Superior temporal gyrus (tissue), 1 donor: ENCODE data around the gene TBCC.

ENCODE experiments used
- DNase-seq: peaks from one replicate; pipeline ENCODE4 v3.0.0-alpha.2; 2016; ENCODE audit errors: extremely low spot score

The TBCC gene

DNA sequence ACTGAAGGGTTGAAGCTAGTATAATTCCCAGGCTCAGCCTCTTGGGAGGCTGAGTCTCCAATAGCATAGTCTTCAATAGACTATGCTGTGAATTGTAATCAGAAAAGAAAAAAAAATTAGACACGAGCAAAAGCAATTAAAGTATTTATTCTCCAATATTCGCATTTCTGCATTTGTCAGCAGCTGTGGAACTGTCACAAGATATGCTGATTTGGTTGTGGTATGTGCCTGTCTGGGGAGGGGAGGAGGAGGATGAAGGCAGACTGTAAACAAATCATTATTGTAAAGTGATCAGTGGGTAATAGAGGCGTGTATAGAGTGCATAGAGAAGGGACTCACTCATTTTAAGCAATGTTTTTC lies 25.8 kb upstream of the TBCC start:
- DNase-seq = no peak

DNA sequence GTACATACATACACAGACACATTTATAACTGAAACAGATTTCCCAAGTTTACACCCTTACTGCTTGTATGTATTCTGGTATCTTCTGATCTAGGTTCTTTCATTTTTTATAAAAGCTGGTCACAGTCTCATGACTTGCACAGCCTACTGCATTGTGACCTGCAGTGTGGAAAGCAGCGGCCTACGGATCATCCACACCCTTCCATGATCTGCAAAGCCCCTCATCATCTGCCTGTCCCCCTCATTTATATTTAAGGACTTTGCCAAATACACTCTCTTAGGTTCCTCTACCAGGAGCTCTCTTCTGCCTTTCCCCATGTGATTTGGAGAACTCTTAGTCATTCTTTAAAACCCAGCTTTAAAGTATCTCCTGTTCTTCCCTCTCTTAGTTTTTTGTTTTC lies 23.9 kb upstream of the TBCC start:
- no peak for DNase-seq

DNA sequence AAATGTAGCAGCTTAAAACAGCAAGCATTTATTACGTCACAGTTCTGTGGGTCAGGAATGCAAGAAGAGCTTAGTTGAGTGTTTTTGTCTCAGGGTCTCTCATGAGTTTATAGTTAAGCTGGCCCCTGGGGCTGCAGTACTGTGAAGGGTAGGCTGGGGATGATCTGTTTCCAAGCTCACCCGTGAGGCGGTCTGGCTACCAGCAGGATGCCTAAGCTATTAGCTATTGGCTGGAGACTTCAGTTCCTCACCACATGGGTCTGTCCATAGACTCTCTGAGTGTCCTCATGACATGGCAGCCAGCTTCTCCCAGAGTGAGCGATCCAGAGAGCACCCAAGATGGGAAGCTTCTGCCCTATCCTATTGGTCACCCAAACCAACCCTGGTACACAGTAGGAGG lies 23.1 kb upstream of the TBCC start:
- no peak for DNase-seq

DNA sequence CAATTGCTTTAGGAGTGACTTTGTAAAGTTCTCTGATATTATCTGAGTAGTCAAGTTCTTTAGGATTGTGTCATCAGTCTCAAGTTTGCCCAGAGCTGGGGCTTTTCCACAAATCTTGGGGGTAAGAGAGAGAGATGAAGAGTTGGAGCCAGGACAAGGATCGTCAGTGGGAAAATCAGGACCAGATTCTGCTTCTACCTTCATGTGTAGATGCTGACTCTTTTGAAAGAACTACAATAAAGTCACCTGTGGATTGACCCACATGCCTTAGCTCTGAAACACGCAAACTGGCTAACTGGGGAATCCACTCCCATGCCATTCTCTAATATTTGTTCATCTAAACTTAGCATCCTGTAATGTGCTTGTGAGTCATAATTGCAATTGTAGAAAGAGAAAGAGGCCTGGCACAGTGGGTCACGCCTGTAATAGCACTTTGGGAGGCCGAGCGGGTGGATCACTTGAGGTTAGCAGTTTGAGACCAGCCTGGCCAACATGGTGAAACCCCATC lies 20.3 kb upstream of the TBCC start:
- no peak for DNase-seq

DNA sequence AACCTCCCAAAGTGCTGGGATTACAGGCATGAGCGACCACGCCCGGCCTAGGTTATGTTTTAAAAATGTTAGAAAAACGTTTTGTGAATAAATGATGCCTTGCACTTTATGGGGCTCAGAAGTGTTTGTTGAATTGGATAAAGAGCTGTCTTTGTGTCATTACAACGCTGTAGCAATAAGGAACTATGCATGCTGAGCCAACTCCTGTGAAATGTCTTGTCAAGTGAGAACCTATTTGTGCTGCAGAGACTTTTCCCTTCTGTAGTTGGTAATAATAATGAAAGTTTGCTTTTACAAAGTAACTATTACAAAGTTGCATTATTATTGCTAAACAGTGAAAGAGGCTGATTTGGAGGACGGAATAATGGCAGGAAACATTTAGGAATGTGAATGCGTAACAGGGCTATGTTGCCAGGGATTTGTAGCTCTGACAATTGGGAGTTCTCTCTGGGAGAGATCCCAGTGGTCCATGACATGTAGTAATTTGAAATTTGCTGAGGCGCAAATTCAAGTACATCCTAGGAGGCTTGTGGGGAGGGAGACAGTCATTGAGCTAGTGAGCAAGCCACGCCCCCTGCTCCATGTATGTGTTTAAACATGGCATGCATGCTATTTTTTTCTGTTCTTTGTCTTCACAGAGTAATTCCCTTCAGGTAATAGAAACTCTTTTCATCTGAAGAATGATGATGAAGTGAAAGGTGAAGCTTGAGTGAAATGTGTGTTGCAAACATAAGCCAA lies 19.2 kb upstream of the TBCC start:
- DNase-seq = no peak

DNA sequence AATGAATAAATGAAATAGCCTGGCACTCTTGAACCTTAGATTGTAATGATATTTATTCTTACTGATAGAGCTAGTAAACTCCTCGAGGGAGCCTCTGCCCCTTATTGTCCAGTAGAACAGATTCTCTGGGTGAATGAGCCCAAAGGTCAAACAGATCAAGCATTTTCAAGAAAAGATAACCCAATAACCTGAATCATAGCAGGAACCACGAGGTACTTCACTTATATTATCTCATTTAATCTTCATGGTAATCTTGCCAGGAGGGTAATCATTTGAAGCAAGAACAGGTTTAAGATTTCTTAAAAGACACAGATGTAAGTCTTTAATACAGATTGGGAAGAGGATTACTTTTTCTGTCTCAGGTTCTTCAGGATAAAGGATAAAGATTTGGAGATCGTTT lies 17.0 kb upstream of the TBCC start:
- no peak for DNase-seq

DNA sequence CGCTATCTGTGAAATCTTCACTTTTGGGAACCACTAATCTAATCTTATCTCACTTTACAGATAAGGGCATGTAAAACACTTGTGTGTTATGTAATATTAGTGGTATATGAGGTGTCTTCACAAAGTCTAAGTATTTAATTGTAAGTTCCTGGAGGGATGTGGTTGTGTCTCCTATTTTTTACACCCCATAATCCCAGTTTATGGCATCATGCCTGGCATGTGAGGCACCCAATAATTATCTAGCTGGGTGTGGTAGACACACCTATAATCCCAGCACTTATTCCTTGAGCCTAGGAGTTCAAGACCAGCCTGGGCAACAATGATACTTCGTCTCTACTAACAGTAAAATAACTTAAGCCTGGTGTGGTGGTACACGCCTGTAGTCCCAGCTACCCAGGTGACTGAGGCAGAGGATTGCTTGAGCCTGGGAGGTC lies 16.5 kb upstream of the TBCC start:
- no peak for DNase-seq

DNA sequence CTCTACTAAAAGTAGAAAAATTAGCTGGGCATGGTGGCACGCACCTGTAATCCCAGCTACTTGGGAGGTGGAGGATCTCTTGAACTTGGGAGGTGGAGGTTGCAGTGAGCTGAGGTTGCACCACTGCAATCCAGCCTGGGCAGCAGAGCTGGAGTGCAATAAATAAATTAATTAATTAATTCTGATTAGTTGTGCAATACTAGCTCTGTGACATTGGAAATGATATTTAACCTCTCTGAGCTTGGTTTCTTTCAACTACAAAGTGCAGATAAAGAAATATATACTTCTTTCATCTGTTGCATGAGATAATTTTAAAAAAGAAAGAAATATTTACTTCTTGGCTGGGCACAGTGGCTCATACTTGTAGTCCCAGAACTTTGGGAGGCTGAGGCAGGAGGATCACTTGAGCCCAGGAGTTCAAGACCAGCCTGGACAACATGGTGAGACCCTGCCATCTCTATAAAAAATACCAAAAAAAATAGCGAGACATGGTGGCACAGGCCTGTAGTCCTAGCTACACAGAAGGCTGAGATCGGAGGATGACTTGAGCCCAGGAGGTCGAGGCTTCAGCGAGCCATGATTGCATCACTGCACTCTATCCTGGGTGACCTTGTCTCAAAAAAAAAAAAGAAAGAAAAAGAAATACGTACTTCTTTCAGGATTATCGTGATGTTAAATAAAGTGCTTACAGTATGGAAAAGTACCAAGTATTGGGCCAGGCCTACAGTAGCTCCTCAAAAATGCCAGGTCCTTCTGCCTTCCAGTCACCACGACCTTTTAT lies 15.6 kb upstream of the TBCC start:
- no peak for DNase-seq

DNA sequence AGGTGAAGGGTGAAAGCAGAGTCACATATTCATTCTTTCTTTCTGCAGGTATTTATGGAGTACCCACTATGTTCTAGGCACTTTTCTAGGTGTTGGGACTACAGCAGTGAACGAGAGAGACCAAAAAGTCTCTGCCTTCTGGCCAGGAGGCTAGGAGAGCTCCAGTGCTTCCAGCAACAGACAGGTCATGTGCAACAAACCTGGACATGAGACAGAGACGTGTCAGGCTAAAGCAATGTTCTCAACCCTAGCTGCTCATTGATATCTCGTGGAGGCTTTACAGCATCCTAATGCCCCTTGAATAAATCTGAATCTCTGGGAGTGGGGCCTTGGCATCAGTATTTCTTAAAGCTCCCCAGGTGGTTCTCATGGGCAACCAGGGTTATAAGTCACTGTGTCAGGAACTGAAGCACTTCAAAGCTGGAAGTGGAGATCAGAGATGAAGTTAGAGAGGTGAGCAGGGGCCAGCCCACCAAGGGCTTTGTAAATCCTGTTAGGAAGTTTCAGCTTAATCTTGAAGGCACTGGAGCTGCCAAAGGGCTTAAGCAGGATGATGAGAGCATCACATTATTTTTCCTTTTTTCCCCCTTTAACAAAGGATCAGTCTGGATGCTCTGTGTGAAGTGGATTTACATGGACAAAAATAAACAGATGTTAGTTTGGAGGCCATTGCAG lies 13.0 kb upstream of the TBCC start:
- DNase-seq = no peak

DNA sequence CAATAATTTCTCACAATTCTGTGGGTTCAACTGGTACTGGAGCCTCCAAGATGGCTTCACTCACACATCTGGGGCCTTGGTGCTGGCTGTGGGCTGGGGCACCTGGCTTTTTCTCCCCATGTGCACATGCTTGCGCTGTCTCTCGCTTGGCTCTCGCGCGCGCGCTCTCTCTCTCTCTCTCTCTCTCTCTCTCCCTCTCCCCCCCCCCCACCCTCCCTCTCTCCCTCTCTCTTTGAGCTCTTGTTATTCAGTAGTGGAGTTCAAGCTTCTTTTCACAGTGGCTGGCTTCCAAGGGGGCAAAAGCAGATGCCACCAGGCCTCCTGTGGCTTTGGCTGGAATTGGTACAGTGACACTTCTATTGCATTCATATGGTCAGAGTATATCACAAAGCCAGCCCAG lies 10.8 kb upstream of the TBCC start:
- no peak for DNase-seq

DNA sequence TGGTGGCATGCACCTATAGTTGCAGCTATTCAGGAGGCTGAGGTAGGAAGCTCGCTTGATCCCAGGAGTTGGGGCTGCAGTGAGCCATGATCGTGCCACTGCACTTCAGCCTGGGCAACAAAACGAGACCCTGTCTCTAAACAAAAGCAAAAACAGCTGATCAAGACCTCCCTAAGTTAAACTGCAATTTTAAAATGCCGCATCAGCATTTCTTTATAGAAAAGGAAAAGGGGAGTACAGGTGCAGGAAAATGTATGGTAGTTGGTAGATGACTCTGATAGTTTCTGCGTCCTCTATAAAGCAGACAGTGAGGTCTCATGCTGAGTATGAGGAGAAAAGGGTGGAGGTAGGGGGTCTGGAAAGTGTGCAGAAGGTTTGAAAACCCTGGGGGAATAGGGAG lies 8.9 kb upstream of the TBCC start:
- DNase-seq = no peak

DNA sequence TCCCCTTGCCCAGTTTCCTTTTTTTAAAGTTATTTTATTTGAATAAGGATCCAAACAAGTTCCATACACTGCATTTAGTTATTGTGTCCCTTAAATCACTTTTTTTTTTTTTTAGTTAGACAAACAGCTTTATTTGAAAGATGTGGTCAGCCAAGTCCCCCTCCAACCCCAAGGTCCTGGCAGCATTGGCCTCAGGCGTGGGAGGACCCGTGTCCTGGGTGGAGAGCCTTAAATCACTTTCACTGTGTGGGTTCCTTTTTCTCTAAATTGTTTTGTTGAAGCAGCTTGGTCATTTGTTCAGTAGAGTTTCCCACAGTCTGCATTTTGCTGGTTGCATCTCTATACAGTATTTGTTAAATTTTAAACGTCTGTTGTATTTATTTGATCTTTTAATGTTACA lies 5.2 kb upstream of the TBCC start:
- no peak for DNase-seq

DNA sequence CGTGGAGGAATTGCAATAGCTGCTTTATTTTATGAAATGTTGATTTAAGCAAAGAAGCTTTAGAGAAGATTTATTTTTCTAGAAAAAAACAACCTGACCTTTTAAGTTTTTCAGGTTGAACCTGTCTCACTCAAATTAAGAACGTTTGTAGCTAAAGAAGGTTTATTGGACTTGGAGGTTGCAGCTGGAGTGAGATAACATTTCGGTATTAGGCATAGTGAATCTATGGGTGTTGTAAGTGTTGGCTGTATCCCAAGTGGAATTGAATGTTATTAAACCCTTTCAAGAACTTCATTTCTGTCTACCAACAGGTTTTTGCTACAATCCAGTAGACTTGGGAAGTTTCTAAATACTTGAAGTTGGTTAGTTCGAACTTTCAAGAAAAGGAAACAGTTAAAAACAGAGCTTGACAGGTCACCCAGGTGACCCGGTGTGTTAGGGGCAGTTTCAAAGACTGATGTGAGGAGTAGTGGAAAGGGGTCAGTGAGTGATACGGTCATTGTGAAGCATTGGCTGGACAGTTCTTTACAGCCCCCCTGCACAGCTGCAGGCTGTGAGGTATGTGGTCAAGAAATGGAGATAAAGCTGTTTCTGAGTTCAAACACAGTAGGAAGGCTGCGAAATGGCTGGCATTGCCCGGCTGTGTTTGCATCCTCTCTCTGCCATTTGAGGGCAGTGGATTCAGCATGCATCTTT lies 2.4 kb upstream of the TBCC start:
- no peak for DNase-seq

DNA sequence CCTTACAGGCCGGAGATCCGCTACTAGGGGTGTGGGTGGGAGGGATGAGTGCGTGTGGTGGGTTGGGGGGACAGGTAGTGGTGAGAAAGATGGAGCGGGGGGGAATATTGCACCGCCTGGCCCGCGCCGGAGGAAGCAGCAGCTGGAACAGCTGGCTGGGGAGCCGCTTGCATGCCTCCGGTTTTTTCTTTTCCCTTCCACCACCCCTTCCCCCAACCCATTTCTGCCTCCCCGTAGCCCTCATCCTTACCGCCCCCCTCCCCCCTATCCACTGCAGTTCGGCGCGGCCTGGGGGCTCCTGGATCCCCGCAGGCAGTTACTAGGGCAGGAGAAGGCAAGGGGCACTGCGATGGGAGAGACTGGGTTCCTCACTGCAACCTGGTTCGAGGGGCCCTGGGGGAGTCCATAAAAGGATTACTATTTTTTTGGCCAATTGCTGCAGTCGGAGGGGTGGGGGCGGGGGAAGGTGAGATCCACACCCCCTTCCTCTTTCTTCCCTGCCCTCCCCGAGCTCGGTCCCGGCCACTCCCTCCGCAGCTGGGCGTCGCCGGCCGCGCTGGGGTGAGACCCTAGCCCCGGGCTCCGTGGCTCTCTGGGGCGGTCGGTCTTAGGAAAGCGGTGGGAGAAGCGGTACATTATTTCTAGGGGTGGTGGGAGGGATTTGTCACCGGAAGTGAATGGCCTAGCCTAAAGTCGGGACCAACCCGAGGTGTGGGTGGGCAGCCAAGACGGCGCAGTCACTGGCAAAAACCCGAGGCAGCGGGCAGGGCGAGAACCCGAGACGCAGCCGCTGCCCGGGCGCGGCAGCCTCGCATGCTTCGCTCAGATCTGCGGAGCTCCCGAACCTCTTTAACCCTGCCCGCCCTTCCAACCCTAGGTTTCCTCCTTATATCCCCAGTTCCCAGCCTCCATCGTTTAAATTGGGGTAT lies 824 bp upstream of the TBCC start:
- DNase-seq = peak; percentile 80

DNA sequence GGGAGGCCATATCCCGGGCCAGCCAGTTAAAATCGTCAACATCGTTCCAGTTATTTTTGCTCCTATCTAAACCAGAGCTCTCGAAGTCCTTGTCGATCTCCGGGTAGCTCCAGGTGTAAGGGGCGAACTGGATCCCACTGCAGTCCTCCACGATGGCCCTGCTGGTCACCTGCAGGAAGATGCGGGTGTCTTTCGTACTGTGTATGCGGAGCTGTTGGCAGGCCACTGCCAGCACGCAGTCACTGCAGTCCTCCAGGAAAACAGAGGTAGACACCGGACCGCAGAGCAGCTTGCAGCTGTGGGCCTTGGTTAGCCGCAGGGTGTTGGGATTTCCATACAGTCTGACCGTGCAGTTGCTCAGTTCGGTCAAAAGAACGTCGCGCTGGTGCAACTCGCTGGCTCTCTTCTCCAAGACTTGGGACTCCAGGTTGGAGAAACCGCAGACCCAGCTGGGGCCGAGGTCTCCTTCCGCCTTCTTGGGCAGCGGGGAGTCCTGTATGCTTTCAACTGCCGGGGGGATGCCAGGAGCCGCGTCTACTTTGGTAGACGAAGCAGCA lies 742 bp downstream of the TBCC start:
- DNase-seq = peak; percentile 33

DNA sequence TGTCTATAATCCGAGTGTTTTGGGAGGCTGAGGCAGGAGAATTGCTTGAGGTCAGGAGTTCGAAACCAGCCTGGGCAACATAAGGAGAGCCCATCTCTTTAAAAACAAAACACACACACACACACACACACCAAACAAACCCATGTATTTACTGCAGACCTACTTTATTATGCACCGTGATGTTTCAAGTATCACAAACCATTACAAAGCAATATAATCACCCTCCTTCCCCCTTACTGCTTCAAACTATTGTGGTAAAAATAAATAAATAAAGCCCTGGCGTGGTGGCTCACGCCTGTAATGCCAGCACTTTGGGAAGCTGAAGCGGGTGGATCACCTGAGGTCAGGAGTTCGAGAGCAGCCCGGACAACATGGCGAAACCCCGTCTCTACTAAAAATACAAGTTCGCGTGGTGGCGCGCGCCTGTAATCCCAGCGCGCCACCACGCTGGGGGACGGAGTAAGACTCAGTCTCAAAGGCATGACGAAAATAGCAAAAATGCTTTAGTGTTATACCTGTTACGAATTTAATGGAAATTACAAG lies 1.5 kb downstream of the TBCC start:
- DNase-seq = no peak

DNA sequence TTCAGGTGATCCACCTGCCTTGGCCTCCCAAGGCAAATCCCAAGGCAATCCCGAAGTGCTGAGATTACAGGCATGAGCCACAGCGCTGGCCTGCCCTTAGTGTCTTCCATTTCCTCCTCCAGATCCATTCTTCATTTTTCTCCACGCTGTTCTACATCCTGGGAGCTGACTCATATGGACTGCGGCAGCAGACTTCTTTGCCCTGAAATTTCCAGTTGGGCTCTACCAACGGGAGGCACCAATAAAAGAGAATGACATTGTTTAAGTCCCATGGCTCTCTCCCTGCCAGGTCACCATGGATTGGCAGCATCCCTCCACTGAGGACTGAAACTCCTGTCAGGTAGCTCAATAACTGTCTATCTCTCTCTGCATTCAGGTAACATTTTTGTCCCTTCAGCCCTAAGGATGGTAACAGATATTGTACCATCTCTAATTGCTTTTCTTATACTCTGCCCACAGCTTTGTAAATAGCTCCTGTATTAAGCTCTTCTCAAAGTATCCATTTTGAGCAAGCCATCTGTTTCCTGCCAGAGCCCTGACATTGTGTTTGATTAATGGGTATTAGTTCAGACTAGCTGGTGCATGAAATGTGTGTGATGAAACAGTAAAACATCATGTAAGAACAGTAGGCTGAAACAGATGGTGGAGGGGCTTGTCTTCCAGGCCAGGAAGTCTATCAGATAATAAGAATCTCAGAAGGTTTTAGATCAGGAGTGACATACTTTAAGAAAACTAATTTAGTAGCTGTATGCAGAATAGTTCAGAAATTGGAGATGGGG lies 3.6 kb downstream of the TBCC start:
- no peak for DNase-seq

DNA sequence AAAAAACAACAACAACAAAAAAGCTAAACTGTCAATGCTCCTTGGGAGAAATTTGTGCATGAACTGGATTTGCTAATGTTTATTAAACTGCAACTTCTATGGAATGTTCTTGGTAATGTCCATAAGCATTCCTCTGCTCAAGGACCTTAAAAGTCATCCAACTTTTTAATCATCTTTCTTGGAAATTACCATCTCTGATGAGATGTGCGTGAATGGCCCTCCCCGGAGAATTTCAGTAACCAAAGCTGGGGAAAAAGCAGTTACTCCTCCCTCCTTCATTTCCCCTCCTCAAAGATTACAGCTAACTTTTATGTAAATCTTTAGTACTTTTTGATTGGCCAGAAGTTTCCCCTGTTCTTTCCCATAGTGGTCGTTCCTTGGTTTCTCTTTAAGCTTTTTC lies 5.2 kb downstream of the TBCC start:
- DNase-seq = no peak

DNA sequence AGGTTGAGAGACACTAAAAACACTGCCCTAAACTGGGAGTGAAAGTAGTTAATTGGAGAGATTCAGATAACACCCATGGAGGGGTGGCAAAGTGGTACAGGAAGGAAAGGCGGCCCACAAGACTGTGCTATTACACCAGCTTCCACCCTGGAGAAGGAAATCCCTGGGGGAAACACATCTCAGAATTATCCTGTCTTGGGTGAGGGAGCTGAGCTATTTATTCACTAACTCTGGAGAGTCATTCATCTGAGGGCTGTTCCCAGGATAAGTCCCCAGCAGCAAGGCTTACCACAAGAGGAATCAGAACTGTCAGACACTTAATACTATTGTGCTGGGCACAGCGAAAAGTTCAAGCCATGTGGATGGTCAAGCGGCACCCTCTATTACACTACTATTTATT lies 9.9 kb downstream of the TBCC start:
- no peak for DNase-seq
